ENCODE data around the gene CFD. TPM values are rescaled to one million over a fixed set of nuclear protein-coding genes. Genes with fewer than 3 reads are reported as not detected.
A peak's percentile ranks its signal among the peaks of the same experiment; 100 is the strongest.

The CFD gene
- polyA plus RNA-seq, 1 of the 3 experiments (the other 2 are of a cell fraction) = 2.5 TPM

DNA sequence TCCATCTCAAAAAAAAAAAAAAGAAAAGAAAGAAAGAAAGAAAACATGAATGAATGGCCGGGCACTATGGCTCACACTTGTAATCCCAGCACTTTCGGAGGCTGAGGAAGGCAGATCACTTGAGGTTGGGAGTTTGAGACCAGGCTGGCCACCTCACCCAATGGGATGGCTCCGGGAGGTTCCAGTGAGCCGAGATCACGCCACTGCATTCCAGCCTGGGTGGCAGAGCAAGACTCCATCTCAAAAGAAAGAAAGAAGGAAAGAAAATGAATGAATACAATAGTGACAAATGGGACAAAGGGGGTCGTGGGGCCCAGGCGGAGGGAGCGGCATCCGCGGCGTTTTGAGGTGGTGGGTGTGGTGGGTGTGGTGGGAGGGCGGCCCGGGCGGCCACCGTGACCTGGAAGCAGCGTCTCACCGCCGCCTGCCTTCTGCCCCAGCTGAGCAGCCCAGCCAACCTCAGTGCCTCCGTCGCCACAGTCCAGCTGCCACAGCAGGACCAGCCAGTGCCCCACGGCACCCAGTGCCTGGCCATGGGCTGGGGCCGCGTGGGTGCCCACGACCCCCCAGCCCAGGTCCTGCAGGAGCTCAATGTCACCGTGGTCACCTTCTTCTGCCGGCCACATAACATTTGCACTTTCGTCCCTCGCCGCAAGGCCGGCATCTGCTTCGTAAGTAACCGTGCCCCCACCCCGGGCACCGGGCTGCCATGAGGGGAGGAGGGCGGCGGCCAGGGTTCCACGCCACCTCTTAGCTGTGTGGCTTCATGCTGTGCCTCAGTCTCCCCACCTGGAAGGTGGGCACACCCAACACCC, 13.6 kb upstream of the CFD start:
- Histone ChIP-seq H3K9me3 (no peaks in the 10 kb centered on the region), H3K9ac (no peak overlapping the region), H3K4me3 (ENCODE audit: low read depth in 2 of 2, low read length in 1 of 2) (peak overlapping the region in 1 of 2 experiments; percentile 19; a peak in 1 of 4 replicates), H3K36me3 (replicated peaks in 1 of 2; ENCODE audit: control insufficient read depth in 1 of 2, insufficient read depth in 2 of 2, low read length in 1 of 2) (no peaks in the 10 kb centered on the region), H3K27me3 (ENCODE audit: insufficient read depth) (peaks cover 73% of the 10 kb centered on the region), H3K27ac (ENCODE audit: low read depth in 2 of 2, low read length in 1 of 2) (no peak overlapping the region), H3K4me2 (no peak overlapping the region), H2AFZ (ENCODE audit: low read depth) (no peak overlapping the region), H3K9me2 (no peaks in the 10 kb centered on the region), H3K4me1 (ENCODE audit: control insufficient read depth in 1 of 2, insufficient read depth in 2 of 2, low read depth in 1 of 2, low read length in 1 of 2) (peaks cover 0 to 7% of the 10 kb centered on the region in 2 experiments; a peak in 1 of 4 replicates), H3K79me2 (ENCODE audit: insufficient read depth) (no peaks in the 10 kb centered on the region), H4K20me1 (ENCODE audit: insufficient read depth) (no peaks in the 10 kb centered on the region), H3F3A (replicated peaks; ENCODE audit: insufficient read depth) (peaks cover 18% of the 10 kb centered on the region)
- DNase-seq = no peak
- ChIA-PET POLR2A (no interaction called here), CTCF (interaction anchor here (0.6 to 1.7 kb wide), 4 partner anchors 10 to 107 kb away, joined by 3 to 8 read pairs (median 4); no protein-coding TSS in a partner anchor)
- 9% methylated on average over 15 of the region's 37 CpGs for WGBS (ENCODE audit: low lambda C conversion rate)
- TF ChIP-seq TAF1 (IDR thresholded peaks at IDR 0.05; ENCODE audit: borderline replicate concordance, low read depth, low read length) (no peak), RFX5 (IDR thresholded peaks at IDR 0.05; ENCODE audit: low read length) (no peak), RAD21 (IDR thresholded peaks at IDR 0.05; ENCODE audit: low read length) (no peak), NFIC (IDR thresholded peaks at IDR 0.05; ENCODE audit: borderline replicate concordance) (no peak), RCOR1 (IDR thresholded peaks at IDR 0.05; ENCODE audit: low read length) (no peak), GATA2 (CRISPR knock-in tag; IDR thresholded peaks at IDR 0.05) (no peak), RXRA (IDR thresholded peaks at IDR 0.05; ENCODE audit: borderline replicate concordance, low read depth) (no peak), TEAD4 (IDR thresholded peaks at IDR 0.05; ENCODE audit: borderline replicate concordance, insufficient read depth) (no peak), POLR2AphosphoS5 (IDR thresholded peaks at IDR 0.05; ENCODE audit: low read depth, low read length) (no peak), SMC3 (IDR thresholded peaks at IDR 0.05; ENCODE audit: low read depth, low read length) (no peak)
- TF ChIP-seq, protein P1, sequence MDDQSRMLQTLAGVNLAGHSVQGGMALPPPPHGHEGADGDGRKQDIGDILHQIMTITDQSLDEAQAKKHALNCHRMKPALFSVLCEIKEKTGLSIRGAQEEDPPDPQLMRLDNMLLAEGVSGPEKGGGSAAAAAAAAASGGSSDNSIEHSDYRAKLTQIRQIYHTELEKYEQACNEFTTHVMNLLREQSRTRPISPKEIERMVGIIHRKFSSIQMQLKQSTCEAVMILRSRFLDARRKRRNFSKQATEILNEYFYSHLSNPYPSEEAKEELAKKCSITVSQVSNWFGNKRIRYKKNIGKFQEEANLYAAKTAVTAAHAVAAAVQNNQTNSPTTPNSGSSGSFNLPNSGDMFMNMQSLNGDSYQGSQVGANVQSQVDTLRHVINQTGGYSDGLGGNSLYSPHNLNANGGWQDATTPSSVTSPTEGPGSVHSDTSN (IDR thresholded peaks at IDR 0.05) = no peak
- TF ChIP-seq, protein P2, sequence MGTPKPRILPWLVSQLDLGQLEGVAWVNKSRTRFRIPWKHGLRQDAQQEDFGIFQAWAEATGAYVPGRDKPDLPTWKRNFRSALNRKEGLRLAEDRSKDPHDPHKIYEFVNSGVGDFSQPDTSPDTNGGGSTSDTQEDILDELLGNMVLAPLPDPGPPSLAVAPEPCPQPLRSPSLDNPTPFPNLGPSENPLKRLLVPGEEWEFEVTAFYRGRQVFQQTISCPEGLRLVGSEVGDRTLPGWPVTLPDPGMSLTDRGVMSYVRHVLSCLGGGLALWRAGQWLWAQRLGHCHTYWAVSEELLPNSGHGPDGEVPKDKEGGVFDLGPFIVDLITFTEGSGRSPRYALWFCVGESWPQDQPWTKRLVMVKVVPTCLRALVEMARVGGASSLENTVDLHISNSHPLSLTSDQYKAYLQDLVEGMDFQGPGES (IDR thresholded peaks at IDR 0.05; ENCODE audit: low read depth, low read length) = no peak

DNA sequence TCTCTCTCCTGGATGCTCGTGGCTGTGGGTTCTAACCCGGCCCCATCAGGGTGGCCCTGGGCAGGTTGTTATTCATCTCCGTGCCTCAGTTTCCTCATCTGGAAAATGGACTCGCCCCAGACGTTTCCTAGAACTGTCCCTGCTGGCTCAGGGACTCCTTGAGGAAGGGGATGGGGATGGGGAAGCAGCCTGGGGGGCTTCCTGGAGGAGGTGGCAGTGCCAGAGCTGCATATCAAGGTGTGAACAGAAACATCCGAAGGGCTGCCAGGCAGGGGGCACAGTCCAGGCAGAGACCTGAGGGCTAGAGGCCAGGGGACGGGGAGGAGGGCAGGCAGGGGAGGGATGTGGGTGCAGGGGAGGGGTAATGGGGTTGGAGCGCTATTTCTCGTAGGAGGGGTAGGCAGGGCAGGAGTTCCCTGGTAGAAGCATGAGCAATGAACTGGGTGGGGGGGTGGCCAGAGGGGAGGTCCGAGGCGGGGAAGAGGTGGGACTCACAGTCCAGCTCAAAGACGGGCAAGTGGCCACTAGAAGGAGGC, 11.0 kb upstream of the CFD start:
- ChIA-PET CTCF (interaction anchor here (0.9 to 1.5 kb wide), 4 partner anchors 8 to 134 kb away, joined by 3 to 5 read pairs (median 4); partner anchors contain the start of gene CFD), POLR2A (no interaction called here)
- no peak for DNase-seq
- no peak overlapping the region for H3K27ac ChIP-seq (ENCODE audit: low read depth in 2 of 2, low read length in 1 of 2)
- TF ChIP-seq SMC3 (IDR thresholded peaks at IDR 0.05; ENCODE audit: low read depth, low read length) = no peak
- TF ChIP-seq, protein P2 (IDR thresholded peaks at IDR 0.05; ENCODE audit: low read depth, low read length) = no peak
- TF ChIP-seq, protein P3, sequence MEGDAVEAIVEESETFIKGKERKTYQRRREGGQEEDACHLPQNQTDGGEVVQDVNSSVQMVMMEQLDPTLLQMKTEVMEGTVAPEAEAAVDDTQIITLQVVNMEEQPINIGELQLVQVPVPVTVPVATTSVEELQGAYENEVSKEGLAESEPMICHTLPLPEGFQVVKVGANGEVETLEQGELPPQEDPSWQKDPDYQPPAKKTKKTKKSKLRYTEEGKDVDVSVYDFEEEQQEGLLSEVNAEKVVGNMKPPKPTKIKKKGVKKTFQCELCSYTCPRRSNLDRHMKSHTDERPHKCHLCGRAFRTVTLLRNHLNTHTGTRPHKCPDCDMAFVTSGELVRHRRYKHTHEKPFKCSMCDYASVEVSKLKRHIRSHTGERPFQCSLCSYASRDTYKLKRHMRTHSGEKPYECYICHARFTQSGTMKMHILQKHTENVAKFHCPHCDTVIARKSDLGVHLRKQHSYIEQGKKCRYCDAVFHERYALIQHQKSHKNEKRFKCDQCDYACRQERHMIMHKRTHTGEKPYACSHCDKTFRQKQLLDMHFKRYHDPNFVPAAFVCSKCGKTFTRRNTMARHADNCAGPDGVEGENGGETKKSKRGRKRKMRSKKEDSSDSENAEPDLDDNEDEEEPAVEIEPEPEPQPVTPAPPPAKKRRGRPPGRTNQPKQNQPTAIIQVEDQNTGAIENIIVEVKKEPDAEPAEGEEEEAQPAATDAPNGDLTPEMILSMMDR (IDR thresholded peaks at IDR 0.05) = no peak
- no peak for TF ChIP-seq GATA2 (CRISPR knock-in tag; IDR thresholded peaks at IDR 0.05)
- TF ChIP-seq RCOR1 (IDR thresholded peaks at IDR 0.05; ENCODE audit: low read length) = no peak
- TF ChIP-seq NRF1 (IDR thresholded peaks at IDR 0.05; ENCODE audit: low read depth, low read length) = no peak
- TF ChIP-seq, protein P1 (IDR thresholded peaks at IDR 0.05) = no peak
- H2AFZ ChIP-seq (ENCODE audit: low read depth) = no peak overlapping the region
- H3K9me2 ChIP-seq = no peaks in the 10 kb centered on the region
- no peak overlapping the region for H3K4me2 ChIP-seq
- no peaks in the 10 kb centered on the region for H3K36me3 ChIP-seq (replicated peaks in 1 of 2; ENCODE audit: control insufficient read depth in 1 of 2, insufficient read depth in 2 of 2, low read length in 1 of 2)
- H3K9ac ChIP-seq = no peak overlapping the region
- H3K4me3 ChIP-seq (ENCODE audit: low read depth in 2 of 2, low read length in 1 of 2) = no peak overlapping the region
- no peaks in the 10 kb centered on the region for H4K20me1 ChIP-seq (ENCODE audit: insufficient read depth)
- peaks cover 0 to 8% of the 10 kb centered on the region in 2 experiments; a peak in 1 of 4 replicates for H3K4me1 ChIP-seq (ENCODE audit: control insufficient read depth in 1 of 2, insufficient read depth in 2 of 2, low read depth in 1 of 2, low read length in 1 of 2)
- H3K27me3 ChIP-seq (ENCODE audit: insufficient read depth) = peaks cover 74% of the 10 kb centered on the region
- H3F3A ChIP-seq (replicated peaks; ENCODE audit: insufficient read depth) = peaks cover 18% of the 10 kb centered on the region
- no peaks in the 10 kb centered on the region for H3K9me3 ChIP-seq
- H3K79me2 ChIP-seq (ENCODE audit: insufficient read depth) = no peaks in the 10 kb centered on the region
- 14% methylated on average over 7 of the region's 12 CpGs for WGBS (ENCODE audit: low lambda C conversion rate)

Data from SK-N-SH (cell line).